Measurements from ENCODE around the gene BMERB1.

Gene BMERB1

DNA sequence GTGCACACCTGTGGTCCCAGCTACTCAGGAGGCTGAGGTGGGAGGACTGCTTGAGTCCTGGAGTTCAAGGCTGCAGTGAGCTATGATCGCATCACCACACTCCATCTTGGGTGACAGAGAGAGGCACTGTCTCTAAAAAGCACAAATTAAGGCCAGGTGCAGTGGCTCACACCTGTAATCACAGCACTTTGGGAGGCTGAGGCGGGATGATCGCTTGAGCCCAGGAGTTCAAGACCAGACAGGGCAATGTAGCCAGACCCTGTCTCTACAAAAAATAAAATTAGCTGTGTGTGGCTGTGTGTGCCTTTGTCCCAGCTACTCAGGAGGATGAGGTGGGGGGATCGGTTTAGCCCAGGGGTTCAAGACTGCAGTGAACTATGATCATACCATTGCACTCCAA, 81.6 kb downstream of the BMERB1 start:
- TF ChIP-seq, protein P1, sequence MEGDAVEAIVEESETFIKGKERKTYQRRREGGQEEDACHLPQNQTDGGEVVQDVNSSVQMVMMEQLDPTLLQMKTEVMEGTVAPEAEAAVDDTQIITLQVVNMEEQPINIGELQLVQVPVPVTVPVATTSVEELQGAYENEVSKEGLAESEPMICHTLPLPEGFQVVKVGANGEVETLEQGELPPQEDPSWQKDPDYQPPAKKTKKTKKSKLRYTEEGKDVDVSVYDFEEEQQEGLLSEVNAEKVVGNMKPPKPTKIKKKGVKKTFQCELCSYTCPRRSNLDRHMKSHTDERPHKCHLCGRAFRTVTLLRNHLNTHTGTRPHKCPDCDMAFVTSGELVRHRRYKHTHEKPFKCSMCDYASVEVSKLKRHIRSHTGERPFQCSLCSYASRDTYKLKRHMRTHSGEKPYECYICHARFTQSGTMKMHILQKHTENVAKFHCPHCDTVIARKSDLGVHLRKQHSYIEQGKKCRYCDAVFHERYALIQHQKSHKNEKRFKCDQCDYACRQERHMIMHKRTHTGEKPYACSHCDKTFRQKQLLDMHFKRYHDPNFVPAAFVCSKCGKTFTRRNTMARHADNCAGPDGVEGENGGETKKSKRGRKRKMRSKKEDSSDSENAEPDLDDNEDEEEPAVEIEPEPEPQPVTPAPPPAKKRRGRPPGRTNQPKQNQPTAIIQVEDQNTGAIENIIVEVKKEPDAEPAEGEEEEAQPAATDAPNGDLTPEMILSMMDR (IDR thresholded peaks at IDR 0.05; ENCODE audit: insufficient read depth, low read depth, low read length, missing control alignments): no peak
- H3K4me3 ChIP-seq (ENCODE audit: low read length): no peak overlapping the region
- DNase-seq (ENCODE audit: low read depth): no peak

DNA sequence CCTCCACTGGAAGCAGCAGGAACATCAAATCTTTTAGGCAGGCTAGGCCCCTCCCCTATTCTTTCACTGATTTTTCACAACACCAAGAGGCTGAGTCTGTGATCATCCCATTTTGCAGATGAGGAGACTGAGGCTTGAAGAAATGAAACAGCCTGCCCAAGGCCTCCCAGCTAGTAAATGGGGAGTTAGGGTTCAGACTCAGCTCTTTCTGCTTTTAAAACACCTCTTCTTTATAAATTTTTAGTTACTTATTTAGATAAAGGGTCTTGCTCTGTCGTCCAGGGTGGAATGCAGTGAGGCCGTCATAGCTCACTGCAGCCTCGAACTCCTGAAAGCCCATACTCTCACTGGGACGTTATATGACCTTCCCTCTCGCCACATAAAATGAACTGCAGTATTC, 82.2 kb downstream of the BMERB1 start:
- TF ChIP-seq, protein P1 (IDR thresholded peaks at IDR 0.05; ENCODE audit: insufficient read depth, low read depth, low read length, missing control alignments): no peak
- no peak overlapping the region for H3K4me3 ChIP-seq (ENCODE audit: low read length)

DNA sequence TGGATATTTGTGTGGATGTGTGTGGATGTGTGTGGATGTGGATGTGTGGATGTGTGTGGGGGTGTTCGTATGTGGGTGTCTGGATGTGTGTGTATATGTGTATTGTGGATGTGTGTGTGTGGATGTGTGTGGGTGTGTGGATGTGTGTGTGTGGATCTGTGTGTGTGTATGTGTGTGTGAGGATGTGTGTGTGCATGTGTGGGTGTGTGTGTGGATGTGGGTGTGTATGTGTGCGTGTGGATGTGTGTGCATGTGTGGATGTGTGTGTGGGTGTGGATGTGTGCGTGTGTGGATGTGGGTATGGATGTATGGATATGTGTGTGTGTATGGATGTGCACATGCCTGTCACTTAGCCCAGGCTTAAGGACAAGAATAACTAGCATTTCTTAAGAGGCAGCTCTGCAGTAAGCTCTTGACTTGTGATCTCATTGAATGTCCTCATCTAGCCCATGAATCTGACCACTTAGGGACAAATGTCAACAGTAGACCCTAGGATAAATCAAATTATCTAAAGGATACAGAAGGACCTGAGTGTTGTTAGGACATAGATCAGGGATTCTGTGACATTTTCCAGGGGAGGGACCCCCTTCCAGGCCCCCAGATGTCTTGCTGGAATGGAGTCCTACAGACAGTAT, 83.5 kb downstream of the BMERB1 start:
- no peak overlapping the region for H3K4me3 ChIP-seq (ENCODE audit: low read length)
- TF ChIP-seq, protein P1 (IDR thresholded peaks at IDR 0.05; ENCODE audit: insufficient read depth, low read depth, low read length, missing control alignments): no peak
- DNase-seq (ENCODE audit: low read depth): no peak

More for the DNA sequence above, 82.2 kb downstream of the BMERB1 start:
- DNase-seq (ENCODE audit: low read depth): no peak

DNA sequence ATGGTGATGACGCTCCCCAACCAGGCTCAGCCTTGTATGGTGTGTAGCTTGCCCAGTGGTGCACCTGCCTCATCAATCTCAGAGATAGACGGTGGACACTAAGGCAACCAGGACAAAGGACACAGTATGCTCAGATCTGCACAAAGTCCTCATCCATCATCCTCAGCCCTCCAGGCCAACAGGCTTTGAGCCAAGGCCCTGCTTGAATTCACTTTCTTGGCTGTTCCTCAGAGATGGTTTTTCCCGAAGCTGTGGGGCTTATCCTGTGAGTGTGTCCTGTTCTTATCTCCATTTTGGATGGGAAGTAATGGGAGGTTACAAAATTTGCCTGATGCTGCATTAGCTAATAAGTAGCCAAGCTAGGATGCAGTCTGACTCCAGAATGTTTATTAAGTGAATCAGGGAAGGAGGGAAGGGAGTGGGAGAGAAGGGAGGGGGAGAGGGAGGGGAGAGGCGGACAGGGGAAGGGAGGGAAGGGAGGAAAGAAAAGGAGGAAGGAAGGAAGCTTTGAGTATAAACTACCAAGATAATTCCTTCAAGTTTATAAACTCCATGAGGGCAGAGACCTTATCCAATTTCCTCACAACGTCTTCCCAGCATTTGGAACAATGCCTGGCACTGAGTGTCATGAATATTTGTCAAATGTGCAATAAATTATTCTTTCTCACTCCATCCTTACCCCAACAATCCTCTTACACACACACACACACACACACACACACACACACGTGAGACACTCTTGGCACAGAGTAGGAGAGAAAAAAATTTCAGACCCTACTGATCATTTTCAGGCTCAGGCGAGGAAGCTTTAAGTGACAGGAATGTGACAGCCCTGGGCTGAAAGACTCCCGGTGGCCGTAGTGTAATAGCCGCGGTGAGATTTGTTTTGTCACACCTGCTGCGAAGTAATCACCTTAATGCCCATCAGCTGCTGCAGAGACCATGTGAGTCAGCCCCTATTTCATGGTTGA, 84.3 kb downstream of the BMERB1 start:
- DNase-seq (ENCODE audit: low read depth): no peak
- no peak overlapping the region for H3K4me3 ChIP-seq (ENCODE audit: low read length)
- TF ChIP-seq, protein P1 (IDR thresholded peaks at IDR 0.05; ENCODE audit: insufficient read depth, low read depth, low read length, missing control alignments): no peak

DNA sequence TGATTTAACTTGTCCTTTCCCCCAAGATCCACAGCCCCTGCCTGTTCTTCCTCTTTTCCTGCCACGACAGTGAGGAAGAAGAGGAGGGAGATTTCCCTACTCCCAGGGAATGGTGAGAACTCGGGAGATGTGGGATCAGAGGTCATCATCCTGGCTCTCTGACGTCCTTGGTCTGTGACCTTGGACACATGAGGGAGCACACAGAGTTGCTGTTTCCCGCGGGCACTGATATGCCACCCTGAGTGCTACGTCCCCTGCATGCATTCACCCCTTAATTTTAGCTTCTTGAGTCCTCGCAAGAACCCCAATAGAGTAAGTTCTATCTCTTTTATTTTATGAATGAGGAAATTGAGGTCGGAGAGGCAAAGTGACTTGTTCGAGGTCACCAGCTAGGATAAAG, 85.4 kb downstream of the BMERB1 start:
- H3K4me3 ChIP-seq (ENCODE audit: low read length): no peak overlapping the region
- TF ChIP-seq, protein P1 (IDR thresholded peaks at IDR 0.05; ENCODE audit: insufficient read depth, low read depth, low read length, missing control alignments): no peak
- no peak for DNase-seq (ENCODE audit: low read depth)

DNA sequence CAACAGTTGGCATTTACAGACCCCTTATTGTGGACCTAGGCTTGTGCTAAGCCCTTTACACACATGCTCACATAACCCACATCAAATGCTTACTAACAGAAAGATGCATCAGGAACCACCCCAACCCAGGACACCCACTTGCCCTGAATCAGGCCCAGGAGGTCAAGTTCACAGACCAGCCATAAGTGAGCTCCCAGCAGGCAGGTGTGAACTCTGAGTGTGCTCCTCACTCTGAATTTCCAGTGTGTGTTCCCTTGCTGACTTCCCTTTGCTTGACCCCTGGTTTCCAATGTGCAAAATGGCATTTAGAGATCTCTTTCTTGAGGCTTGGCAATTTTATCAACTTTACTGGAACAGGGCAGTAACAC, 87.0 kb downstream of the BMERB1 start:
- H3K4me3 ChIP-seq (ENCODE audit: low read length): no peak overlapping the region
- DNase-seq (ENCODE audit: low read depth): no peak
- TF ChIP-seq, protein P1 (IDR thresholded peaks at IDR 0.05; ENCODE audit: insufficient read depth, low read depth, low read length, missing control alignments): no peak
